HEK293 (cell line): ENCODE results near the gene SLC44A5.
"Not testable (repeated sequence)": the region's sequence is repeated elsewhere in the genome, so short reads cannot be mapped to it uniquely, and the experiment has no call there.

Experiments
- CTCF ChIA-PET: fragments of 350-600 bp; formaldehyde crosslinking; extraction: SDS; loops from one replicate; lab custom pipeline; 2021; ENCODE audit warnings: antibody characterized with exemption; lab: Yijun Ruan, JAX
- POLR2A ChIA-PET: fragments of 300-600 bp; formaldehyde crosslinking; extraction: SDS; loops from one replicate; lab custom pipeline; 2020; ENCODE audit warnings: antibody characterized with exemption, inconsistent platforms; lab: Yijun Ruan, JAX
- H3K27ac ChIP-seq: fragments of 200-500 bp; sonication (Bioruptor generic); 2 replicates; pipeline ENCODE4 v1.5.1; 2014; ENCODE audit warnings: low read depth, low read length, control low read depth, inconsistent platforms; ENCODE audit errors: extremely low read depth
- H3K36me3 ChIP-seq, 2 experiments: fragments of 200-500 bp in 1 of 2; sonication (Bioruptor generic) in 1 of 2; 1 replicate in 1 of 2; 2 replicates in 1 of 2; pipeline ENCODE4 v1.5.1; 2014 to 2017; ENCODE audit warnings: inconsistent platforms in 2 of 2, low read length in 2 of 2; ENCODE audit not compliant: control insufficient read depth in 2 of 2, insufficient read depth in 1 of 2
- H3K4me1 ChIP-seq: fragments of 200-500 bp; sonication (Bioruptor generic); 2 replicates; pipeline ENCODE4 v1.5.1; 2014; ENCODE audit warnings: mild to moderate bottlenecking, low read length, inconsistent platforms; ENCODE audit not compliant: control insufficient read depth, insufficient read depth
- H3K4me3 ChIP-seq: 2 replicates; pipeline ENCODE4 v1.5.1; 2011; ENCODE audit warnings: low read depth, mild to moderate bottlenecking, control low read depth, low read length, moderate library complexity
- H3K9me3 ChIP-seq: fragments of 200-500 bp; sonication (Bioruptor generic); 2 replicates; pipeline ENCODE4 v1.5.1; 2014; ENCODE audit warnings: low read depth, low read length, inconsistent platforms; ENCODE audit not compliant: control insufficient read depth, insufficient read depth
- BCL6B ChIP-seq: fragments of 450-650 bp; formaldehyde crosslinking; IDR thresholded peaks from 2 replicates; pipeline ENCODE4 v1.5.1; 2017; ENCODE audit warnings: missing biosample characterization, missing genetic modification characterization
- IKZF3 ChIP-seq: fragments of 450-650 bp; IDR thresholded peaks from 2 replicates; pipeline ENCODE4 v1.5.0; 2018; ENCODE audit warnings: missing biosample characterization, mild to moderate bottlenecking, missing genetic modification characterization, moderate library complexity
- KLF9 ChIP-seq: fragments of 450-650 bp; formaldehyde crosslinking; IDR thresholded peaks from 2 replicates; pipeline ENCODE4 v1.5.1; 2016; ENCODE audit warnings: missing biosample characterization, missing genetic modification characterization, low read depth
- SETDB1 ChIP-seq: IDR thresholded peaks from one replicate; pipeline ENCODE4 v1.6.1; 2017; ENCODE audit warnings: mild to moderate bottlenecking, low read length, moderate library complexity, mixed read lengths; ENCODE audit not compliant: insufficient read length
- TRIM28 ChIP-seq: IDR thresholded peaks from 2 replicates; pipeline ENCODE4 v1.6.1; 2011; ENCODE audit warnings: low read length, control low read depth, borderline replicate concordance
- ZBTB49 ChIP-seq: fragments of 450-650 bp; formaldehyde crosslinking; IDR thresholded peaks from 2 replicates; pipeline ENCODE4 v1.5.1; 2016; ENCODE audit warnings: missing biosample characterization, missing genetic modification characterization, low read depth
- ZNF18 ChIP-seq: fragments of 450-650 bp; formaldehyde crosslinking; IDR thresholded peaks from 2 replicates; pipeline ENCODE4 v1.5.1; 2016; ENCODE audit warnings: missing biosample characterization, missing genetic modification characterization
- ZNF473 ChIP-seq: fragments of 450-650 bp; formaldehyde crosslinking; IDR thresholded peaks from 2 replicates; pipeline ENCODE4 v1.5.1; 2017; ENCODE audit warnings: missing biosample characterization, missing genetic modification characterization
- ZNF518A ChIP-seq: fragments of 450-650 bp; formaldehyde crosslinking; conservative IDR thresholded peaks from 2 replicates; pipeline ENCODE4 v1.5.1; 2016; ENCODE audit warnings: low read depth, missing biosample characterization, missing genetic modification characterization
- ZNF585B ChIP-seq: fragments of 450-650 bp; formaldehyde crosslinking; IDR thresholded peaks from 2 replicates; pipeline ENCODE4 v1.5.1; 2016; ENCODE audit warnings: missing biosample characterization, missing genetic modification characterization
- ZNF629 ChIP-seq: fragments of 450-650 bp; formaldehyde crosslinking; IDR thresholded peaks from 2 replicates; pipeline ENCODE4 v1.5.1; 2017; ENCODE audit warnings: missing biosample characterization, missing genetic modification characterization
- ZNF692 ChIP-seq: fragments of 450-650 bp; formaldehyde crosslinking; IDR thresholded peaks from 2 replicates; pipeline ENCODE4 v1.5.1; 2016; ENCODE audit warnings: missing biosample characterization, missing genetic modification characterization
- ZNF704 ChIP-seq: fragments of 450-650 bp; formaldehyde crosslinking; IDR thresholded peaks from 2 replicates; pipeline ENCODE4 v1.5.1; 2016; ENCODE audit warnings: missing biosample characterization, missing genetic modification characterization
- ZNF747 ChIP-seq: fragments of 450-650 bp; formaldehyde crosslinking; IDR thresholded peaks from 2 replicates; pipeline ENCODE4 v1.5.1; 2016; ENCODE audit warnings: missing biosample characterization, missing genetic modification characterization

SLC44A5 gene

GRCh38 chr1:75487399-75487798 lies 123.5 kb downstream of the SLC44A5 start (continued):
- TF ChIP-seq ZNF747 (tag by site-specific recombination) (no peak), ZNF692 (tag by site-specific recombination) (no peak), IKZF3 (no peak)
- TF ChIP-seq, all 188 proteins: peak for 0

- no peak for TF ChIP-seq ZNF473 (tag by site-specific recombination)
- TF ChIP-seq ZNF704: no peak
- TF ChIP-seq TRIM28: peak; percentile 59; the same call in 1 of the 2 replicates
- TF ChIP-seq ZBTB49 (tag by site-specific recombination): no peak
- TF ChIP-seq ZNF585B (tag by site-specific recombination): peak; percentile 93
- peak; percentile 61 for TF ChIP-seq SETDB1
- Histone ChIP-seq H3K9me3 (no peaks in the 10 kb centered on the region), H3K4me3 (no peak overlapping the region), H3K4me1 (no peaks in the 10 kb centered on the region), H3K36me3 (no peaks in the 10 kb centered on the region), H3K27ac (no peak overlapping the region)
- ChIA-PET CTCF (interaction anchor here (0.6 kb wide), 1 partner anchor 118 kb away, joined by 3 read pairs; no protein-coding TSS in a partner anchor), POLR2A (no interaction called here)
Observed at GRCh38 chr1:75484789-75485188, 126.1 kb downstream of the SLC44A5 start.

- Histone ChIP-seq H3K36me3 (no peaks in the 10 kb centered on the region), H3K4me3 (no peak overlapping the region), H3K9me3 (no peaks in the 10 kb centered on the region), H3K4me1 (no peaks in the 10 kb centered on the region), H3K27ac (no peak overlapping the region)
- POLR2A ChIA-PET: no interaction called here
- no peak for TF ChIP-seq BCL6B (tag by site-specific recombination)
- no peak for TF ChIP-seq KLF9
- TF ChIP-seq ZNF629 (tag by site-specific recombination): no peak
- no peak for TF ChIP-seq ZNF18 (tag by site-specific recombination)
- no peak for TF ChIP-seq ZNF518A (tag by site-specific recombination)
- CTCF ChIA-PET: interaction anchor here (0.7 kb wide), 1 partner anchor 203 kb away, joined by 3 read pairs; no protein-coding TSS in a partner anchor
Observed at GRCh38 chr1:75482951-75483350, 128.0 kb downstream of the SLC44A5 start.

GRCh38 chr1:75476486-75476885 lies 134.4 kb downstream of the SLC44A5 start:
- POLR2A ChIA-PET, H3K27ac ChIP-seq, H3K9me3 ChIP-seq, H3K36me3 ChIP-seq, H3K4me1 ChIP-seq, CTCF ChIA-PET, H3K4me3 ChIP-seq: not testable (repeated sequence)
